Right lung (tissue), 5 donors: Measurements from ENCODE around the gene PIGS. TPM values are rescaled to one million over a fixed set of nuclear protein-coding genes. Genes with fewer than 3 reads are reported as not detected.

Experiments used
- DNase-seq, 2 donors: peaks; one replicate each; pipeline ENCODE4 v3.0.0-alpha.2; 2013
- polyA plus RNA-seq, 5 donors: library from polyadenylated mRNA; unstranded; fragments of 120-200 nt; gene quantifications; one replicate each; pipeline versions ENCODE4 v1.2.1 to v1.2.3, GENCODE V29; 2013; ENCODE audit warnings: inconsistent platforms in 1 of 5, low replicate concordance in 1 of 5; ENCODE audit not compliant: insufficient read length in 5 of 5, insufficient read depth in 1 of 5

Gene PIGS
- polyA plus RNA-seq, 5 donors, result 58.7 to 66.9 (median 62.7) TPM

- no peak for DNase-seq
These were observed 61.5 kb downstream of the PIGS start for GRCh38 chr17:28509789-28510188.

- DNase-seq, result no peak
These were observed 63.1 kb downstream of the PIGS start for GRCh38 chr17:28508211-28508724.

- DNase-seq, result no peak
These were observed 63.6 kb downstream of the PIGS start for GRCh38 chr17:28507567-28508203.

- no peak for DNase-seq
These were observed 64.4 kb downstream of the PIGS start for GRCh38 chr17:28506763-28507487.

- DNase-seq, result no peak
These were observed 65.2 kb downstream of the PIGS start, which contains the start of gene FOXN1 for GRCh38 chr17:28505986-28506665. TSS of gene FOXN1 (plus strand) at chr17:28506348. CDS start at chr17:28523970, 17,622 bp downstream.

GRCh38 chr17:28503420-28503819 lies 67.9 kb downstream of the PIGS start:
- no peak for DNase-seq

Other genes starting within 250 kb of the PIGS start
- gene IFT20, start 236.1 kb downstream of the PIGS start, polyA plus RNA-seq, result 10 to 100 TPM; 54.2 to 62.2 (median 57.6) TPM
- gene TNFAIP1, start 235.8 kb downstream of the PIGS start, polyA plus RNA-seq, result 10 to 100 TPM; 32.2 to 42.1 (median 36.2) TPM
- 10 to 100 TPM; 56.2 to 68.3 (median 58.9) TPM for gene POLDIP2, start 214.0 kb downstream of the PIGS start, polyA plus RNA-seq
- gene SEBOX, start 206.3 kb downstream of the PIGS start, polyA plus RNA-seq, result not detected
- 10 to 100 TPM in 1 of 5 donors, under 1 TPM in 4; 0.35 to 11.6 (median 0.51) TPM for gene VTN, start 201.2 kb downstream of the PIGS start, polyA plus RNA-seq
- 10 to 100 TPM in 4 of 5 donors, 1 to 10 TPM in 1; 8.5 to 13.4 (median 12.0) TPM for gene SARM1, start 199.8 kb downstream of the PIGS start, polyA plus RNA-seq
- 10 to 100 TPM in 1 of 5 donors, 1 to 10 TPM in 4; 6.4 to 10.8 (median 9.4) TPM for gene SLC46A1, start 165.3 kb downstream of the PIGS start, polyA plus RNA-seq
- gene SLC13A2, start 97.9 kb downstream of the PIGS start, polyA plus RNA-seq, result under 1 TPM in 4 of 5 donors, not detected in 1; 0.14 to 0.48 (median 0.30) TPM
- under 1 TPM in 4 of 5 donors, not detected in 1; 0.06 to 0.19 (median 0.16) TPM for gene FOXN1, start 65.2 kb downstream of the PIGS start, polyA plus RNA-seq
- 10 to 100 TPM; 28.4 to 44.4 (median 36.3) TPM for gene UNC119, start 18.9 kb downstream of the PIGS start, polyA plus RNA-seq
- gene ALDOC, start 5.4 kb upstream of the PIGS start, polyA plus RNA-seq, result 10 to 100 TPM; 16.1 to 21.6 (median 20.2) TPM
- 10 to 100 TPM; 35.5 to 80.1 (median 66.1) TPM for gene SPAG5, start 27.5 kb upstream of the PIGS start, polyA plus RNA-seq
- gene RSKR, start 42.7 kb upstream of the PIGS start, polyA plus RNA-seq, result 10 to 100 TPM; 19.0 to 27.9 (median 24.2) TPM
- 10 to 100 TPM; 70.4 to 87.5 (median 77.3) TPM for gene BLTP2, start 73.6 kb upstream of the PIGS start, polyA plus RNA-seq
- gene SDF2, start 90.4 kb upstream of the PIGS start, polyA plus RNA-seq, result 10 to 100 TPM; 67.7 to 73.8 (median 69.5) TPM
- gene SUPT6H, start 90.7 kb upstream of the PIGS start, polyA plus RNA-seq, result 10 to 100 TPM; 60.3 to 74.7 (median 66.8) TPM
- 1 to 10 TPM; 5.7 to 7.1 (median 6.6) TPM for gene PROCA1, start 140.4 kb upstream of the PIGS start, polyA plus RNA-seq
- gene RAB34, start 146.3 kb upstream of the PIGS start, polyA plus RNA-seq, result 100 to 1,000 TPM; 180 to 195 (median 187) TPM
- gene RPL23A, start 148.5 kb upstream of the PIGS start, polyA plus RNA-seq, result 1,000 to 10,000 TPM; 1,134 to 1,477 (median 1,162) TPM
- gene TLCD1, start 154.7 kb upstream of the PIGS start, polyA plus RNA-seq, result 10 to 100 TPM in 1 of 5 donors, 1 to 10 TPM in 4; 7.5 to 11.0 (median 8.7) TPM
- gene NEK8, start 157.3 kb upstream of the PIGS start, polyA plus RNA-seq, result 1 to 10 TPM; 5.5 to 8.4 (median 6.8) TPM
- gene TRAF4, start 172.5 kb upstream of the PIGS start, polyA plus RNA-seq, result 100 to 1,000 TPM in 3 of 5 donors, 10 to 100 TPM in 2; 92.5 to 141 (median 113) TPM